Measurements from ENCODE around the gene NXT1.

Gene NXT1

GRCh38 chr20:23360531-23360930 is 9.9 kb downstream of the NXT1 start:
- Histone ChIP-seq H3K9ac (ENCODE audit: low read length in 2 of 2) (peak overlapping the region; percentile 89 to 95), H3K36me3 (ENCODE audit: control insufficient read depth in 2 of 2, insufficient read depth in 2 of 2, low read length in 2 of 2) (peaks cover 6 to 9% of the 10 kb centered on the region in 2 donors), H3K27me3 (ENCODE audit: control insufficient read depth in 1 of 2, insufficient read depth in 2 of 2, low read length in 2 of 2) (no peaks in the 10 kb centered on the region), H3K4me1 (ENCODE audit: control insufficient read depth, insufficient read depth, low read length) (peaks cover 17% of the 10 kb centered on the region), H3K4me3 (ENCODE audit: low read length in 2 of 2) (peak overlapping the region in 1 of 2 donors; percentile 82), H3K9me3 (ENCODE audit: control insufficient read depth in 2 of 2, low read length in 2 of 2) (no peaks in the 10 kb centered on the region), H3K27ac (ENCODE audit: low read length) (peak overlapping the region; percentile 98)

DNA sequence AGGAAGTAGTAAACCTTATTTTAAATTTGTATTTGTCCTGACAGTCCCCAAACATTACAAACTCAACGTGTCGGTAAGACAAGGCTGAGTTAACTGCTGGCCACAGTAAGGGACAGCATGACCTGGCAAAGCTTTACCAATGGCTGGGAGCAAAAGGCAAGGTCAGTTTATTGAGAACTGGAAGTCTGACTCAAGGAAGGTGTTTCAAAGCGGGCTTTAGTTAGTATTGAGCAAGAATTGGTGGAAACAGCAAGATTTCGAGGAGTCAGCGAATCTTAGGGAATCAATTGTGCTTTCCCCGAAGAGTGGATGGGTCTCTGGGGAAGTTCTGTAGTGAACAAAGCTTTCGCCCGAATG is 10.5 kb downstream of the NXT1 start:
- peak overlapping the region; percentile 72 to 82 for H3K4me3 ChIP-seq (ENCODE audit: low read length in 2 of 2)
- peaks cover 22% of the 10 kb centered on the region for H3K4me1 ChIP-seq (ENCODE audit: control insufficient read depth, insufficient read depth, low read length)
- peaks cover 6 to 9% of the 10 kb centered on the region in 2 donors for H3K36me3 ChIP-seq (ENCODE audit: control insufficient read depth in 2 of 2, insufficient read depth in 2 of 2, low read length in 2 of 2)
- H3K9me3 ChIP-seq (ENCODE audit: control insufficient read depth in 2 of 2, low read length in 2 of 2) = no peaks in the 10 kb centered on the region
- H3K27me3 ChIP-seq (ENCODE audit: control insufficient read depth in 1 of 2, insufficient read depth in 2 of 2, low read length in 2 of 2) = no peaks in the 10 kb centered on the region
- peak overlapping the region; percentile 89 to 95 for H3K9ac ChIP-seq (ENCODE audit: low read length in 2 of 2)
- H3K27ac ChIP-seq (ENCODE audit: low read length) = peak overlapping the region; percentile 98

GRCh38 chr20:23361476-23362391 is 11.1 kb downstream of the NXT1 start, which contains the start of gene GZF1:
Gene GZF1, plus strand, starts transcription at chr20:23362182. Its CDS starts 2,202 bp downstream, at chr20:23364384.
- H3K27me3 ChIP-seq (ENCODE audit: control insufficient read depth in 1 of 2, insufficient read depth in 2 of 2, low read length in 2 of 2) = no peaks in the 10 kb centered on the region
- peak within 1 kb of the TSS; percentile 89 to 95 for H3K9ac ChIP-seq (ENCODE audit: low read length in 2 of 2)
- H3K27ac ChIP-seq (ENCODE audit: low read length) = peak within 1 kb of the TSS; percentile 98
- H3K9me3 ChIP-seq (ENCODE audit: control insufficient read depth in 2 of 2, low read length in 2 of 2) = no peaks in the 10 kb centered on the region
- peaks cover 6 to 12% of the 10 kb centered on the region in 2 donors for H3K36me3 ChIP-seq (ENCODE audit: control insufficient read depth in 2 of 2, insufficient read depth in 2 of 2, low read length in 2 of 2)
- peaks cover 24% of the 10 kb centered on the region for H3K4me1 ChIP-seq (ENCODE audit: control insufficient read depth, insufficient read depth, low read length)
- H3K4me3 ChIP-seq (ENCODE audit: low read length in 2 of 2) = peak within 1 kb of the TSS; percentile 81 to 82

DNA sequence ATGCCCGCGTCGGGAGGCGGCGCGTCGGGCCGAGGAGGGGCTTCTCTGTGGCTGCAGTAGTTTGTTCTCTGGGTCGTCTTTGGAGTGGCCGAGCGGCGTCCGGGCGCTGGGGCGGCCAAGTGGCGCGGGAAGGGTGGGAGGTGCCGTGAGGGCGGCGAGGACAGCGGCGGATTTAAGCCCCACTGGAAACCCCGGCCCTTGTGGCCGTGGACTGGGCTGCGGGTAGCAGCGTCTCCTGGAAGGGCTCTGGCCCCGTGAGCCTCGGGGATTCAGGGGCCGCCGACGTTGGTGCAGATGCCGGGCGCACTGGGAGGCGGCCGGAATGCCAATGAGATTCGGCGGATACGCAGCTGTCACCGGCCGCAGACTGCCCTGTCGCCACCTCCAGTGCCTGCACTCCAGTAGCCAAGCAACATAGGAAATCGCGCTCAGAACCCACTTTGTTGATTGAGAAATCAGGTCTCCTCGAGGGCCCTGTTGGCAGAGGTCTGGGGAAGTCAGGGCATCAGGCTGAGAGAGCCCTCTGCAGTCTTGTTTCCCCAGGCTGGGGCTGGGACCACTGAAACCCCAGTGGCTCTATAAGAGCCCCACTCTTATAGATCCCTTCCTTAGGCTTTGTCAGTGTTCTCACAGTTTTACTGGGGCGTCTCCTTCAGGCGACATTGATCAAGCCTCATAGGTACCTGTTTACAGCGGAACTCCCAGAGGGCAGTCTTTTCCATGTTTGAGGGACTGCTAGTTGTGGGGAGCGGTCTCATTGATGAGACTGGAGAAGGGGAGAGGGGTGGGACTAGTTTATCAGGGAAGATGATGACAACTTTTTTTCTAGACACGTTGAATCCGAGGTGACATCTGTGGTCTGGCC is 12.0 kb downstream of the NXT1 start:
- Histone ChIP-seq H3K9ac (ENCODE audit: low read length in 2 of 2) (peak overlapping the region; percentile 84 to 87), H3K4me1 (ENCODE audit: control insufficient read depth, insufficient read depth, low read length) (peaks cover 24% of the 10 kb centered on the region), H3K27me3 (ENCODE audit: control insufficient read depth in 1 of 2, insufficient read depth in 2 of 2, low read length in 2 of 2) (no peaks in the 10 kb centered on the region), H3K27ac (ENCODE audit: low read length) (peak overlapping the region; percentile 98), H3K9me3 (ENCODE audit: control insufficient read depth in 2 of 2, low read length in 2 of 2) (no peaks in the 10 kb centered on the region), H3K36me3 (ENCODE audit: control insufficient read depth in 2 of 2, insufficient read depth in 2 of 2, low read length in 2 of 2) (peaks cover 7 to 16% of the 10 kb centered on the region in 2 donors), H3K4me3 (ENCODE audit: low read length in 2 of 2) (peak overlapping the region; percentile 81 to 82)

GRCh38 chr20:23363257-23363649 is 12.7 kb downstream of the NXT1 start:
- no peaks in the 10 kb centered on the region for H3K27me3 ChIP-seq (ENCODE audit: control insufficient read depth in 1 of 2, insufficient read depth in 2 of 2, low read length in 2 of 2)
- H3K27ac ChIP-seq (ENCODE audit: low read length) = peak overlapping the region; percentile 98
- H3K9ac ChIP-seq (ENCODE audit: low read length in 2 of 2) = peak overlapping the region; percentile 84 to 87
- peaks cover 24% of the 10 kb centered on the region for H3K4me1 ChIP-seq (ENCODE audit: control insufficient read depth, insufficient read depth, low read length)
- H3K4me3 ChIP-seq (ENCODE audit: low read length in 2 of 2) = peak overlapping the region; percentile 81 to 82
- peaks cover 9 to 16% of the 10 kb centered on the region in 2 donors for H3K36me3 ChIP-seq (ENCODE audit: control insufficient read depth in 2 of 2, insufficient read depth in 2 of 2, low read length in 2 of 2)
- no peaks in the 10 kb centered on the region for H3K9me3 ChIP-seq (ENCODE audit: control insufficient read depth in 2 of 2, low read length in 2 of 2)

DNA sequence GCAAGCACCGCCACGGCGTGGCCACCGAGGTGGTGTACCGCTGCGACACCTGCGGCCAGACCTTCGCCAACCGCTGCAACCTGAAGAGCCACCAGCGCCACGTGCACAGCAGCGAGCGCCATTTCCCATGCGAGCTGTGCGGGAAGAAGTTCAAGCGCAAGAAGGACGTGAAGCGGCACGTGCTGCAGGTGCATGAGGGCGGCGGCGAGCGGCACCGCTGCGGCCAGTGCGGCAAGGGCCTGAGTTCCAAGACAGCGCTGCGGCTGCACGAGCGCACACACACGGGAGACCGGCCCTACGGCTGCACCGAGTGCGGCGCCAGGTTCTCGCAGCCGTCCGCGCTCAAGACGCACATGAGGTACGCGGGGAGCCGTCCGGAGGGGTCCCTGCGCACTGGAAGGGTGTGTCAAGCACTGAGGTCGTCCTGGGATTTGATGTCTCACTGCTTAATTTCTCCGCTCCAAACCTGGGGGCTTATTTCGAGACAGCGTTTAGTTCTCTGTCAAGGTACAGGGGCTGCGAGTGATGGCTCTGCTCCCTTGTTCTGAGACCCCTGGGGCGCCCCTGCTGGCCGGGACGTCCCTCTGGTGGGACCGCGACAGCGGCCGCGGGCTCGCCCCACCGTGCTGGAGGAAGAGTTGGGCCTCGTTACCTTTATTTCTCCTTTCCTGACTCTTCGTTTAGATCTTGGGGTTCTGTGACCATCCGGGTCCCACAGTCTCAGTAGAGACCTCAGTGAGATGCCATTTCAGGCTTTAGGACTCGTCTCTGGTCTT is 15.0 kb downstream of the NXT1 start:
- Histone ChIP-seq H3K4me1 (ENCODE audit: control insufficient read depth, insufficient read depth, low read length) (peaks cover 24% of the 10 kb centered on the region), H3K4me3 (ENCODE audit: low read length in 2 of 2) (no peak overlapping the region), H3K9ac (ENCODE audit: low read length in 2 of 2) (peak overlapping the region in 1 of 2 donors; percentile 13), H3K36me3 (ENCODE audit: control insufficient read depth in 2 of 2, insufficient read depth in 2 of 2, low read length in 2 of 2) (peaks cover 27 to 33% of the 10 kb centered on the region in 2 donors), H3K27ac (ENCODE audit: low read length) (no peak overlapping the region), H3K27me3 (ENCODE audit: control insufficient read depth in 1 of 2, insufficient read depth in 2 of 2, low read length in 2 of 2) (no peaks in the 10 kb centered on the region), H3K9me3 (ENCODE audit: control insufficient read depth in 2 of 2, low read length in 2 of 2) (no peaks in the 10 kb centered on the region)

DNA sequence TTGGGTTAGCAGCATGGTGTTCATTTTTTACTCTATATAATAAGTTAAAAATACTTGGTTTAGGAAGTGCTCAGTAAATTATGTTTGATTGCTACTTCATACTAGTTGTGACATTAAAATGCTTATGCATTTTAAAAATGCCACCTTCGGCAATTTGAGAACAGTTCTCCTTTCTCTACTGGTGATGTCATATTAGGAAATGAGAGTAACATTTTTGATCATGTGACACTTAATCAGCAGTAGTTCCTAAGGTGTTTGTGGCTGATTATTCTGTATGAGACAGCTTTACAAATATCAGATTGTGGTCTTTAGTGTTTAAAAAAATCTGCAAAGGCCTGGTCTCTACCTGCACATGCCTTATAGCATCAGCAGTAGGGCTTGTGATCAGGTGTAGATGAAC is 15.8 kb downstream of the NXT1 start:
- Histone ChIP-seq H3K4me3 (ENCODE audit: low read length in 2 of 2) (no peak overlapping the region), H3K9ac (ENCODE audit: low read length in 2 of 2) (no peak overlapping the region), H3K9me3 (ENCODE audit: control insufficient read depth in 2 of 2, low read length in 2 of 2) (no peaks in the 10 kb centered on the region), H3K4me1 (ENCODE audit: control insufficient read depth, insufficient read depth, low read length) (peaks cover 21% of the 10 kb centered on the region), H3K27me3 (ENCODE audit: control insufficient read depth in 1 of 2, insufficient read depth in 2 of 2, low read length in 2 of 2) (no peaks in the 10 kb centered on the region), H3K36me3 (ENCODE audit: control insufficient read depth in 2 of 2, insufficient read depth in 2 of 2, low read length in 2 of 2) (peaks cover 35 to 38% of the 10 kb centered on the region in 2 donors), H3K27ac (ENCODE audit: low read length) (no peak overlapping the region)

DNA sequence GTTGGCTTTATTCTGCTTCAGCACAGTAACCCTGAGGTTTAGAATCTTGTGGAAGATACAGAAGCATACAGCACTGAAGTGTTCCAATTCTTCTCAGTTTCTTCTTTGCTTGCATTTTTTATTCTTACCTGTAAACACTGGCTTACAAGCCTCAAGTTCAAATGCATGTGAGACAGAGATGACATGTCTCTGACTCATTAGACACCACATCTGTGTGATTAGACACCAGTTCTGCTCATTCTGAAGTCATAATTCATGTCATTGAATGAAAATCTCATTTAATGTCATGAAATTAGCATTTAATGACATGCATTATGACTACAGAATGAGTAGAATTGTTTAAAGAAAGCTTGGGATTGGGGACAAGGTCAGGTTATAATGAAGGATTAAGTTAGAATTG is 17.2 kb downstream of the NXT1 start:
- H3K36me3 ChIP-seq (ENCODE audit: control insufficient read depth in 2 of 2, insufficient read depth in 2 of 2, low read length in 2 of 2) = peaks cover 39 to 42% of the 10 kb centered on the region in 2 donors
- no peak overlapping the region for H3K4me3 ChIP-seq (ENCODE audit: low read length in 2 of 2)
- peaks cover 18% of the 10 kb centered on the region for H3K4me1 ChIP-seq (ENCODE audit: control insufficient read depth, insufficient read depth, low read length)
- H3K27ac ChIP-seq (ENCODE audit: low read length) = no peak overlapping the region
- H3K27me3 ChIP-seq (ENCODE audit: control insufficient read depth in 1 of 2, insufficient read depth in 2 of 2, low read length in 2 of 2) = no peaks in the 10 kb centered on the region
- no peak overlapping the region for H3K9ac ChIP-seq (ENCODE audit: low read length in 2 of 2)
- H3K9me3 ChIP-seq (ENCODE audit: control insufficient read depth in 2 of 2, low read length in 2 of 2) = no peaks in the 10 kb centered on the region

DNA sequence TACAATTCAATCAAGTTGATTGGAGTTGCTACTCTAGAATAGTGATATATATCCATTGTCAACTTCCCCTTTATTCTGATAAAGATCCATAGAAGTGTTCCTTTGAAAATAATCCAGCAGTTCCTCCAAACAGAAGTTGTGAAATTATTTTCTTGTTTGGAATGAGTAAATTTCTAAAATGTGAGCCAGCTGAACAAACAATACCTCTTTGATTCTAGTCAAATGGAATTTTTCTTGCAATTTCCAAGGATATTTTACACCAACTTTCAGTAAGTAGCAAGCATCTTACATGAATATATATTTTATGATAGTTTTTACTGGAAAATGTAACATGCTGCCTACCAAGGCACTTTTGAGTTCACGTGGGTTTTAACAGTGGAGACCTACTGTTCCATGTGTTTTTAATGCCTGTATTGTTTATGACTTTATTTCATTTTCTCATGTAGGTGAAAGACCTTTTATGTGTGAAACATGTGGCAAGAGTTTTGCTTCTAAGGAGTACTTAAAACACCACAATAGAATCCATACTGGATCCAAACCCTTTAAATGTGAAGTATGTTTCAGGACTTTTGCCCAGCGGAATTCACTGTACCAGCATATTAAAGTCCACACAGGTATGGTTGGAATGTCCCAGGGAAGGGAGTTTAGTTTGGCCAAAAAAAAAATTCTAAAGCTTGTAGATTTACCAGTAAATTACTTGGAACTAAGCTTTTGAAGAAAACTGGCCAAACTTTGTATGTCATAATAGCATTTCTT is 17.9 kb downstream of the NXT1 start:
- H3K27me3 ChIP-seq (ENCODE audit: control insufficient read depth in 1 of 2, insufficient read depth in 2 of 2, low read length in 2 of 2) = no peaks in the 10 kb centered on the region
- no peak overlapping the region for H3K9ac ChIP-seq (ENCODE audit: low read length in 2 of 2)
- no peak overlapping the region for H3K27ac ChIP-seq (ENCODE audit: low read length)
- no peaks in the 10 kb centered on the region for H3K9me3 ChIP-seq (ENCODE audit: control insufficient read depth in 2 of 2, low read length in 2 of 2)
- H3K4me1 ChIP-seq (ENCODE audit: control insufficient read depth, insufficient read depth, low read length) = peaks cover 10% of the 10 kb centered on the region
- peaks cover 45 to 49% of the 10 kb centered on the region in 2 donors for H3K36me3 ChIP-seq (ENCODE audit: control insufficient read depth in 2 of 2, insufficient read depth in 2 of 2, low read length in 2 of 2)
- H3K4me3 ChIP-seq (ENCODE audit: low read length in 2 of 2) = no peak overlapping the region

All from stomach smooth muscle (tissue), 2 donors.